NT2/D1 (cell line): Measurements from ENCODE around the gene SUZ12.

Experiments
- SUZ12 ChIP-seq: IDR thresholded peaks from 2 replicates; pipeline ENCODE4 v1.6.1; 2011; ENCODE audit not compliant: insufficient read length, insufficient read depth; ENCODE audit errors: extremely low read depth
- YY1 ChIP-seq: IDR thresholded peaks from 2 replicates; pipeline ENCODE4 v1.6.1; 2011; ENCODE audit not compliant: insufficient read length, insufficient read depth

- no peak for TF ChIP-seq YY1
- no peak for TF ChIP-seq SUZ12
Observed at GRCh38 chr17:31931756-31932155, 5.1 kb upstream of the SUZ12 start.
